ENCODE results near the gene SMIM11.

The SMIM11 gene

DNA sequence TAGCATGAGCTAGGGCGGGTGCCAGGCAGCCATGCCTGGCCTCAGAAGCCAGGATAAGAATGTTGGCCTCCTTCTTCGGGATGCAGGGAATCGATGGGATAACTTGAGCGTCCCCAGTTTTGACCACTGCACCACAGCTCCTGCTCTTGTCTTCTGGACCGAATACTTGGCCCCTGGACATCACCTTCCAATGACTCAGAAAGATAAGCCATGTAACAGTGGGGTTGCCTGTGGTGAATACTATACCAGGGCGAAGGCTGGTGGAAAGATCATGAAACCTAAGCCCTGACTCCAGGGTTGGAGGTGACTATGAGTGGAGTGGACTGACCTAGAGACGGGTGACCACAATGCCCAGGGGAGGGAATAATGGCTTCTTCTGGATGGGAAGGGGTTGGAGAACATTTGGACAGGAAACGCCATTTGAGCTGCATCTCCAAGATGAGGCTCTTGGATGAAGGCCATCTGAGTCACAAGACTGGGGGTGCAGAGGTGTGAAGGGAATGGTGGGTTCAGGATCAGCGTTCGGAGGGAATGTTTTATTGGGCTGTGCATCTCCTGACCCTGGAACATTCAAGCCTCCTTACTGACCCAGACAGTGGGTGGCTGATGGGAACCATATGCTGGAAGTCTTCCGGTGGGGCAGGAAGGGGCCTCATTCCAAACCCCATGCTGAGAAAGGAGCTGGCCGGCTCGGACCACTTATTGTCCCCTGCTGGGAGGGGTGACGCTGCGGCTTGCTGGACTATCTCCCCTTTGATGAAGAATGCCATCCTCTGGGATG, 30.0 kb upstream of the SMIM11 start:
- no peaks in the 10 kb centered on the region for H3K9me3 Mint-ChIP-seq
- no peak overlapping the region for H3K4me3 Mint-ChIP-seq
- no peaks in the 10 kb centered on the region for H3K36me3 Mint-ChIP-seq
- H3K27ac Mint-ChIP-seq, result no peak overlapping the region
- peaks cover 7% of the 10 kb centered on the region for H3K4me1 Mint-ChIP-seq
- no peak for ATAC-seq
- peaks cover 32% of the 10 kb centered on the region for H3K27me3 Mint-ChIP-seq

- no peak for ATAC-seq
- Mint-ChIP-seq H3K9me3 (no peaks in the 10 kb centered on the region), H3K4me3 (no peak overlapping the region), H3K27ac (no peak overlapping the region), H3K27me3 (peaks cover 28% of the 10 kb centered on the region), H3K36me3 (no peaks in the 10 kb centered on the region), H3K4me1 (peaks cover 7% of the 10 kb centered on the region)
Observed at GRCh38 chr21:34345892-34346291, 29.4 kb upstream of the SMIM11 start.

- H3K27ac Mint-ChIP-seq, result no peak overlapping the region
- no peaks in the 10 kb centered on the region for H3K9me3 Mint-ChIP-seq
- no peaks in the 10 kb centered on the region for H3K36me3 Mint-ChIP-seq
- peaks cover 20% of the 10 kb centered on the region for H3K27me3 Mint-ChIP-seq
- H3K4me3 Mint-ChIP-seq, result no peak overlapping the region
- H3K4me1 Mint-ChIP-seq, result peaks cover 7% of the 10 kb centered on the region
- no peak for ATAC-seq
Observed at GRCh38 chr21:34348890-34349519, 26.3 kb upstream of the SMIM11 start.

DNA sequence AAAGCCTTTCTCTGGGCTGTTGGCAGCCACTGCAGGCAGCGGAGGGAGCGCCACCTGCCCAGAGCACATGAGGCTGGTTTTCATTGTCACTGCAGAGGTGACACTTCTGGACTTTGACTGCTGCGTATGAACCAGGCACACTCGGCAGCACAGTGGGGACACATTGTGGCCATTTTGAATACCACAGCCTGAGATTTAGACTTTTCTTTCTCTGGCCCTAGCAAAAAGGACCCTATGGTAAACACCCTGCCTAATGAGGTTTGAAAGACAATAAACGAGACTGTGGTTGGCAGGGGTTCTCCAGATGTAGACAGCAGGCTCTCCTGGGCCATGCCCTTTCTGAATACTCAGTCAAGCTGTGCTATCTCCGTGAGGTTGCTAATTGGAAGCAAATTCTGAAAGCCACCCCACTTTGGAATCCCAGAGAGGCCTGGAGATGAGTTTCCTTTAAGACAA, 23.5 kb upstream of the SMIM11 start:
- no peaks in the 10 kb centered on the region for H3K9me3 Mint-ChIP-seq
- peaks cover 7% of the 10 kb centered on the region for H3K4me1 Mint-ChIP-seq
- no peak overlapping the region for H3K27ac Mint-ChIP-seq
- peak; percentile 83 for ATAC-seq
- peaks cover 32% of the 10 kb centered on the region for H3K27me3 Mint-ChIP-seq
- H3K4me3 Mint-ChIP-seq, result no peak overlapping the region
- no peaks in the 10 kb centered on the region for H3K36me3 Mint-ChIP-seq

DNA sequence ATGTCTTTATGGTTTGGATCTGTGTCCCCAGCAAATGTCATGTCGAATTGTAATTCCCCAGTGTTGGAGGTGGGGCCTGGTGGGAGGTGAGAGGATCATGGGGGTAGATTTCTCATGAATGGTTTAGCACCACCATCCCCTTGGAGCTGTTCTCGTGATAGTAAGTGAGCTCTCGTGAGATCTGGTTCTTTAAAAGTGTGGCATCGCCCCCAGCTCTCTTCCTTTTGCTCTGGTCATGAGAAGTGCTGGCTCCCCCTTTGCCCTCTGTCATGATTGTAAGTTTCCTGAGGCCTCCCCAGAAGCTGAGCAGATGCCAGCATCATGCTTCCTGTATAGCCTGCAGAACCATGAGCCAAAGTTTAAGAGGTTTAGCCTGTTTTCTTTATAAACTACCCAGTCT, 22.8 kb upstream of the SMIM11 start:
- H3K4me1 Mint-ChIP-seq, result peaks cover 6% of the 10 kb centered on the region
- ATAC-seq, result no peak
- H3K36me3 Mint-ChIP-seq, result no peaks in the 10 kb centered on the region
- H3K4me3 Mint-ChIP-seq, result no peak overlapping the region
- H3K27me3 Mint-ChIP-seq, result peaks cover 39% of the 10 kb centered on the region
- no peak overlapping the region for H3K27ac Mint-ChIP-seq
- no peaks in the 10 kb centered on the region for H3K9me3 Mint-ChIP-seq

- no peak overlapping the region for H3K4me3 Mint-ChIP-seq
- H3K27me3 Mint-ChIP-seq, result peaks cover 40% of the 10 kb centered on the region
- H3K4me1 Mint-ChIP-seq, result no peaks in the 10 kb centered on the region
- H3K27ac Mint-ChIP-seq, result no peak overlapping the region
- H3K36me3 Mint-ChIP-seq, result no peaks in the 10 kb centered on the region
- ATAC-seq, result no peak
- no peaks in the 10 kb centered on the region for H3K9me3 Mint-ChIP-seq
Observed at GRCh38 chr21:34353182-34353581, 22.1 kb upstream of the SMIM11 start.

DNA sequence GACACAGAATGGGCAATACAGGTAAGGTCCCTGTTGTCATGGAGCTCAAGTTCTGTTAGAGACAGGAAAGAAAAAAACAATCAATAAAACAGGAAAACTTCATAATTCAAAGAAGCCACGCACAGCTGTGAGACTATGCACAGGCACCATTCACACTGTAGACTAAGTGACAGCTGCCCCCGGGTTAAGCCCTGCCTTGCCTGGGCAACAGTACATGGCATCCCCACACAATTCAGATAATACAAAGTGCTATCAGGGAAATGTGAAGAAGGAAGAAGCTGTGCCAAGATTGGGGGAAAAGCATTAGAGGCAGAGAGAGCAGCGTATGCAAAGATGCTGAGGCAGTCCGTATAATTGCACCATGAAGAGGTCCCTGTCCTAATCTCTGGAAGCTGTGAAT, 20.5 kb upstream of the SMIM11 start:
- Mint-ChIP-seq H3K36me3 (no peaks in the 10 kb centered on the region), H3K27ac (no peak overlapping the region), H3K27me3 (peaks cover 55% of the 10 kb centered on the region), H3K4me3 (no peak overlapping the region), H3K4me1 (no peaks in the 10 kb centered on the region), H3K9me3 (peaks cover 3% of the 10 kb centered on the region)
- ATAC-seq, result no peak

GRCh38 chr21:34355570-34355969, 19.7 kb upstream of the SMIM11 start:
- H3K4me1 Mint-ChIP-seq, result no peaks in the 10 kb centered on the region
- H3K27me3 Mint-ChIP-seq, result peaks cover 58% of the 10 kb centered on the region
- H3K36me3 Mint-ChIP-seq, result no peaks in the 10 kb centered on the region
- peaks cover 3% of the 10 kb centered on the region for H3K9me3 Mint-ChIP-seq
- H3K4me3 Mint-ChIP-seq, result no peak overlapping the region
- no peak overlapping the region for H3K27ac Mint-ChIP-seq
- ATAC-seq, result no peak

- no peak for ATAC-seq
- Mint-ChIP-seq H3K27me3 (peaks cover 67% of the 10 kb centered on the region), H3K4me1 (peaks cover 9% of the 10 kb centered on the region), H3K27ac (no peak overlapping the region), H3K36me3 (no peaks in the 10 kb centered on the region), H3K4me3 (no peak overlapping the region), H3K9me3 (peaks cover 3% of the 10 kb centered on the region)
Observed at GRCh38 chr21:34357889-34358288, 17.4 kb upstream of the SMIM11 start.

DNA sequence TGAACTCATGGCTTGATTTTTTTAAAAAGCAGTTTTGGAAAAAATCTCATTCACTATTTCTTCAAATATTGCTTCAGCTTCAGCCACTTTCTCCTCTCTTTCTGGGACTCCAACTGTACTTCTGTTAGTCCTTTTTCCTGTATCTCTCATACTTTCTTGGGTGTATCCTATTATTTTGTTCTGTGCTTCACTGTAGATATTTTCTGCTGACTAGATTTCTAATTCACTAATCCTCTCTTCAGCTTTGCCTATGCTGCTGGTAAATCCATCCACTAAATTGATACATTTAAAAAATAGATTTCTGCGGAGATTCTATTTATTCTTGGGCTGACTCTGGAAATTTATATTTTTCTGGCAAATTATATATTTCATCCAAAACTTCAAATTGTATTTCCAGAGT, 16.4 kb upstream of the SMIM11 start:
- peaks cover 15% of the 10 kb centered on the region for H3K4me1 Mint-ChIP-seq
- H3K4me3 Mint-ChIP-seq, result no peak overlapping the region
- no peak for ATAC-seq
- no peak overlapping the region for H3K27ac Mint-ChIP-seq
- no peaks in the 10 kb centered on the region for H3K36me3 Mint-ChIP-seq
- peaks cover 3% of the 10 kb centered on the region for H3K9me3 Mint-ChIP-seq
- H3K27me3 Mint-ChIP-seq, result peaks cover 65% of the 10 kb centered on the region

- H3K4me3 Mint-ChIP-seq, result no peak overlapping the region
- H3K4me1 Mint-ChIP-seq, result peaks cover 15% of the 10 kb centered on the region
- no peak overlapping the region for H3K27ac Mint-ChIP-seq
- peaks cover 47% of the 10 kb centered on the region for H3K27me3 Mint-ChIP-seq
- no peaks in the 10 kb centered on the region for H3K36me3 Mint-ChIP-seq
- peaks cover 3% of the 10 kb centered on the region for H3K9me3 Mint-ChIP-seq
- ATAC-seq, result no peak
Observed at GRCh38 chr21:34360488-34361241, 14.6 kb upstream of the SMIM11 start.

DNA sequence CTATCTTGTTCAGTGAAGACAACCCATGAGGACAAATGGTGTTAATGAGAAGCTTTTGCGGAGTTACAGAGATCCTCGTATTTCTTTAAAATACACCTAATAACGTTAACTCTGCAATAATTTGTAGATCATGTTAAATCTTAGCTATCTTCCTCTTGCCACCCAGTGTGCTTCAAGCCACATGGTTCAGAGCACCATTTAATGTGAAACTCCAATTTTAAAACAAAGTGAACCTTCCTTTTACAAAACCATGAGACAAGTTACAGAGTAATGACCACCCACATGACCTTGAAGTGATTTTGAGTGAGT, 13.2 kb upstream of the SMIM11 start:
- peaks cover 15% of the 10 kb centered on the region for H3K4me1 Mint-ChIP-seq
- no peaks in the 10 kb centered on the region for H3K36me3 Mint-ChIP-seq
- no peak overlapping the region for H3K27ac Mint-ChIP-seq
- H3K27me3 Mint-ChIP-seq, result peaks cover 33% of the 10 kb centered on the region
- peaks cover 3% of the 10 kb centered on the region for H3K9me3 Mint-ChIP-seq
- H3K4me3 Mint-ChIP-seq, result no peak overlapping the region
- ATAC-seq, result no peak

DNA sequence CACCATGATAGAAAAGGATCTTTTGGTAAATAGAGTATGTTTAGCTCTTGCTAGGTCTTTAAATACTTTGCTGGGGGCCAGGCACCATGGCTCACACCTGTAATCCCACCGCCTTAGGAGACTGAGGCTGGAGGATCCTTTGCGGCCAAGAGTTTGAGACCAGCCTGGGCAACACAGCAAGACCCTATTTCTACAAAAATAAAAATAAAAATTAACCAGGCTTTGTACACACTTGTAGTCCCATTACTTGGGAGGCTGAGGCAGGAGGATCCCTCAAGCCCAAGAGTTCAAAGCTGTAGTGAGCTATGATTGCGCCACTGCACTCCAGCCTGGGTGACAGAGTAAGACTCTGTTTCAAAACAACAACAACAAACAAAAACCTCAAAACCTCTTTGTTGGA, 12.6 kb upstream of the SMIM11 start:
- no peak for ATAC-seq
- Mint-ChIP-seq H3K36me3 (no peaks in the 10 kb centered on the region), H3K4me3 (no peak overlapping the region), H3K4me1 (peaks cover 15% of the 10 kb centered on the region), H3K27me3 (peaks cover 27% of the 10 kb centered on the region), H3K27ac (no peak overlapping the region), H3K9me3 (peaks cover 3% of the 10 kb centered on the region)

DNA sequence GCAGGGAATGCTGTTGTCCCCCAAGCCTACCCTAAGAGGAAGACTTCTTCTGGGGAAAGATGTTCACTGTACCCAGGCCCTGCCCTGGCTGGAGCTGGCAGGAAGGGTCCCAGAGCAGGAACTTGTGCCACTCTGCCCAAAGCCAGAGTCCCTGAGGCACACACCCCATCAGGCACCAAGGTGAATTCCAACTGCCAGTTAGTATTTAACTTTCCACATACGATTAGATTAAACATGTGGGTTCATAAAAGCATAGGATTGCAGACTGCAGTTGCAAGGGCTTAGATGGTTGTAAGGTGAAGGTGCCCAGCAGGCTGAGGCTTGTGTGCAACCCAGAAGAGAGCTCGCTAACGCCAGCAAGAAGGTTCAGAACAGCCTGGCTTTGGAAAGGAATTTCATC, 11.6 kb upstream of the SMIM11 start, which contains the start of gene KCNE2:
Gene KCNE2 (plus strand): TSS at position 274 of the 400 bp plus-strand sequence. CDS start 6,473 bp downstream, outside the sequence.
- Mint-ChIP-seq H3K27ac (no peak within 1 kb of the TSS), H3K4me3 (no peak within 1 kb of the TSS), H3K4me1 (peaks cover 15% of the 10 kb centered on the region), H3K27me3 (peaks cover 28% of the 10 kb centered on the region), H3K36me3 (no peaks in the 10 kb centered on the region), H3K9me3 (peaks cover 3% of the 10 kb centered on the region)
- ATAC-seq, result no peak

- peaks cover 15% of the 10 kb centered on the region for H3K4me1 Mint-ChIP-seq
- H3K4me3 Mint-ChIP-seq, result no peak overlapping the region
- ATAC-seq, result no peak
- no peaks in the 10 kb centered on the region for H3K36me3 Mint-ChIP-seq
- no peaks in the 10 kb centered on the region for H3K9me3 Mint-ChIP-seq
- peaks cover 22% of the 10 kb centered on the region for H3K27me3 Mint-ChIP-seq
- H3K27ac Mint-ChIP-seq, result no peak overlapping the region
Observed at GRCh38 chr21:34364921-34365320, 10.4 kb upstream of the SMIM11 start.

Measured in stimulated activated memory B cell treated with anti-CD40 and anti-IgM and Interleukin-4, amounts not matched to agents 10 μg/mL and 1 μg/mL and 100 μg/mL, for 72 hours (primary cell).